ENCODE results near the gene KIF1A.

Gene KIF1A

DNA sequence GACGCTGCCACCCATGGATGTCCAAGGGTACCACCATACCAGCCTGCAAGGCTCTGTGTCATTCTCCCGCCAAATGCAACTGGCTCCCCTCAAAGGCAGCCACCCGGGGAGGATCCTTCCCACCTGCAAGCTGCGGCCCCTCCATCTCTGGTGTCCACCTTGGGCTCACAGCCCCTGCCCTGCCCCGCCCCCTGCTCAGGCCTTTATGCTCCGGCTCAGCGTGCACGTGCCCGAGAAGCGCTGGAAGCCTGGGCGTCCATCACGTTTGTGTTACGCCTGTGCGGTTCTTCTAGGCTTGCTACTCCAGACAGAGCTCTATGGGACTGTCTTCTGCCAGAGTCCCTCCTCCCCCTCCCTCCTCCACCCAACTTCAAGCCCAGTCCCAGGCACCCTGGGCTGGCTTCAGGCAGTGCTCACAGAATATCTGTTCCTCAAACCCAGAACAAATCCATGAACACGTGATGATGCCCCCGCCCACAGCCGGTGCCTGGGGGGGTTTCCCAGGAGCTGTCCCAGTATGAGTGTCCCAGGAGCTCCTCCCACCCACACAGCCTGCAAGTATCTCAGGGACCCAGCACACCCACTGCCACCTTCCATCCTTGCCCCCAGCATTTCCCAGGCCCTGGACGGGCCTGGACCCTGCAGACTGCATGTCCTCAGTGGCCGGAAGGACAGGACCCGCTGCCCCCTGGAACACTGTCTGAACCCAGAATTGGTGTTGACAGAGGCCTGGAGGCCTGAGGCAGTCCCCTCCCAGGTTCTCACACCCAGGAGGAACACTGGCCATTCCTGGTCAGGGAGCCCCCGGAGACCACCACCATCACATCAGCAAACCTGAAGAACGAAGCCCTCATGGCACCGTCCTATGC lies 30.3 kb downstream of the KIF1A start:
- DNase-seq (ENCODE audit: low read depth) = no peak
- TF ChIP-seq, protein P1, sequence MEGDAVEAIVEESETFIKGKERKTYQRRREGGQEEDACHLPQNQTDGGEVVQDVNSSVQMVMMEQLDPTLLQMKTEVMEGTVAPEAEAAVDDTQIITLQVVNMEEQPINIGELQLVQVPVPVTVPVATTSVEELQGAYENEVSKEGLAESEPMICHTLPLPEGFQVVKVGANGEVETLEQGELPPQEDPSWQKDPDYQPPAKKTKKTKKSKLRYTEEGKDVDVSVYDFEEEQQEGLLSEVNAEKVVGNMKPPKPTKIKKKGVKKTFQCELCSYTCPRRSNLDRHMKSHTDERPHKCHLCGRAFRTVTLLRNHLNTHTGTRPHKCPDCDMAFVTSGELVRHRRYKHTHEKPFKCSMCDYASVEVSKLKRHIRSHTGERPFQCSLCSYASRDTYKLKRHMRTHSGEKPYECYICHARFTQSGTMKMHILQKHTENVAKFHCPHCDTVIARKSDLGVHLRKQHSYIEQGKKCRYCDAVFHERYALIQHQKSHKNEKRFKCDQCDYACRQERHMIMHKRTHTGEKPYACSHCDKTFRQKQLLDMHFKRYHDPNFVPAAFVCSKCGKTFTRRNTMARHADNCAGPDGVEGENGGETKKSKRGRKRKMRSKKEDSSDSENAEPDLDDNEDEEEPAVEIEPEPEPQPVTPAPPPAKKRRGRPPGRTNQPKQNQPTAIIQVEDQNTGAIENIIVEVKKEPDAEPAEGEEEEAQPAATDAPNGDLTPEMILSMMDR (IDR thresholded peaks at IDR 0.05; ENCODE audit: control insufficient read depth, insufficient read depth, low read depth, low read length, missing control alignments) = no peak
- no peak overlapping the region for H3K4me3 ChIP-seq (ENCODE audit: control insufficient read depth, low read depth, low read length)

DNA sequence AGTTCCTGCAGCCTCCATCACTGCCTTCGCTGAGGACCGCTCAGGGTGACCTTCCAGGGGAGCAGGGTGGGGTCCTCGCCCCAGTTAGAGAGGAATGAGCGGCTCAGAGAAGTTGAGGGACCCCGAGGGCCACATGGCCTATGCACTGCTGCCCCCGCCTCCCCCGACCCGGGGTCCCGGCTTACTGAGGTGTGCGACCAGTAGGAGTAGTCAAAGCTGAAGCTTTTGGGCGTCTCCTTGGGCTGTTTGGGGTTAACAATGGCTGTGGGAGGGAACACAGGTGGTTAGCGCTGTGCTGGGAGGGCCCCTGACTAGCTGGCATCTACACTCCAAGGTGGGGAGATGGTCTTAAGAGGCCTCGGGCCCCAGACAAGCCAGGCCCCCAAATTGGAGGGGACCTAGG lies 31.0 kb downstream of the KIF1A start:
- DNase-seq (ENCODE audit: low read depth) = no peak
- no peak overlapping the region for H3K4me3 ChIP-seq (ENCODE audit: control insufficient read depth, low read depth, low read length)
- TF ChIP-seq, protein P1 (IDR thresholded peaks at IDR 0.05; ENCODE audit: control insufficient read depth, insufficient read depth, low read depth, low read length, missing control alignments) = no peak

DNA sequence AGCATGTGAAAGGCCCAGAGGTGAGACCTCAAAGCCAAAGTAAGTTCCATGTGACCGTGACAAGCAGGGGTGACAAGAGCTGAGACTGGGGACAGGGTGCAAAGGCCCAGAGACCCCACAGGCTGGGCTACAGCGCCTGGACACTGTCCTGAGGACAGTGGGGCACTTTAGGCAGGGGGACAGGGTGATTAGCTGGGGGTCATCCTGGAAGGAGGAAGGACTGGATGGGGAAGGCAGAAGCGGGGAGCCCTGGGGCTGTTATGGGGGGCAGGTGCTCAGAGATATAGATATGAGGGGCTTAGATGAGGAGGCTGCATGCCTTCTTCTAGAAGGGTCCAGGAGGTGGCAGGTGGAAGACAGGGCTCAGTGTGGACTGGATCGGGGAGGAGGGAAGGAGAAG lies 31.5 kb downstream of the KIF1A start:
- TF ChIP-seq, protein P1 (IDR thresholded peaks at IDR 0.05; ENCODE audit: control insufficient read depth, insufficient read depth, low read depth, low read length, missing control alignments) = no peak
- no peak for DNase-seq (ENCODE audit: low read depth)
- no peak overlapping the region for H3K4me3 ChIP-seq (ENCODE audit: control insufficient read depth, low read depth, low read length)

DNA sequence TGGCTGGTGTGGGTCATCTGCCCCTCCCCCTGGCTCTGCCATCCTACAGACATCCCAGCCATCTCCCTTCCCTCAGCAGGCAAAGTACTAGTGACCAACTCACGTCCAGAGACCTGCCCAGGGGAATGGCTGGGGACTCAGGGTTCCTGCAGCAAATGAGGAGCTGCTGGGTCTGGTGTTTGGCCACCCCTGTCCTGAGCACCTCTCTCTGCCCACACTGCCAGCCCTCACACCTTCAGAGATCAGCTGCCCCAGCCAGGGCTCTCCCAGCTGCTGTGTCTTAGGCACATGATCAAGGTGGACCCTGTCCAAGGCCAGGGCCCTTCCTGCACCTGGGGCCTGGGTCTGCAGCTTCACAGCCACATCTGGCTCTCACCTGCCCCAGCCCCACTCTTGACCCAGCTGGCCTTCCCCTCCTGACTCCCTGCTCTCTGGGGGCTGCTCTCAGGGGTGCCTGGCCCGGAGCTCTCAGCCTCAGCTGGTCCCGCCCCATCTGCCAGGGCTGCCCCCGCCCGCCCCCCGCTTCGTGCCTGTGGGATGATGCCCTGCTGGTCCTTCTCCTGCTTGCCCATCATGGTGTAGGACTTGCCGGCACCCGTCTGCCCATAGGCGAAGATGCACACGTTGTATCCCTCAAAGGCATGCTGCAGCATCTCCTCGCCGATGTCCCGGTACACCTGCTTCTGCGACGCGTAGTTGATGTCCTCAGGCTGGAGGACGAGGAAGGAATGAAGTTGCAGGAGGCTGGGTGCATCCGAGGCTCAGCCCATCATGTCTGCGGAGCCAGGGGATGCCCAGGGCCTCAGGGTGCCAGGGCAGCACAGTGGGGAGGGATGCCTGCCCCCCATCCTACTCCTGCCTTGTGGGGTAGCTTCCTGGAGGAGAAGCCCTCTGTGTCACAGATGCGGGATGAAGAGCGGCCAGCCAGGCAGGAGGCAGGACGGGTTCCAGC lies 32.2 kb downstream of the KIF1A start:
- no peak for DNase-seq (ENCODE audit: low read depth)
- H3K4me3 ChIP-seq (ENCODE audit: control insufficient read depth, low read depth, low read length) = no peak overlapping the region
- TF ChIP-seq, protein P1 (IDR thresholded peaks at IDR 0.05; ENCODE audit: control insufficient read depth, insufficient read depth, low read depth, low read length, missing control alignments) = no peak

DNA sequence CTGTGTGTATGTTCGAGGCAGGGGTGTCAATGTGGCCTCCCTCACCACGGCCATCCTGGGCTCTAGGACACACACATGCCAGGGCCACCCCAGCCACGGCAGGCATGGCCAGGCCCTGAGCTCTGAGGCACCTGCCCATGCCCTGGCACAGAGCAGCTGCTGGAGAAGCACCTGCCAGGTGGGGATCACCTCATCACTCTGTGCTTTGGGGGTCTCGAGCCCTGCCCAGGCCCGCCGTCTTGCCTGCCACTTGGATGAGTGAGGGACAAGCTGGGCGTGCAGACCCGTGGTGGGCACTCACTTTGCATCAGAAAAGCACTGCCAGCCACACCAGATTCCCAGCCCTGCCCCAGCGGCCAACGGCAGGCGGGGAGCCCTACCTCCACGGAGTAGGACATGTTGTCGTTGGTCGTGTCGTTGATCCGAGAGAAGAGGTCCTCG lies 33.1 kb downstream of the KIF1A start:
- DNase-seq (ENCODE audit: low read depth) = no peak
- no peak overlapping the region for H3K4me3 ChIP-seq (ENCODE audit: control insufficient read depth, low read depth, low read length)
- TF ChIP-seq, protein P1 (IDR thresholded peaks at IDR 0.05; ENCODE audit: control insufficient read depth, insufficient read depth, low read depth, low read length, missing control alignments) = no peak

DNA sequence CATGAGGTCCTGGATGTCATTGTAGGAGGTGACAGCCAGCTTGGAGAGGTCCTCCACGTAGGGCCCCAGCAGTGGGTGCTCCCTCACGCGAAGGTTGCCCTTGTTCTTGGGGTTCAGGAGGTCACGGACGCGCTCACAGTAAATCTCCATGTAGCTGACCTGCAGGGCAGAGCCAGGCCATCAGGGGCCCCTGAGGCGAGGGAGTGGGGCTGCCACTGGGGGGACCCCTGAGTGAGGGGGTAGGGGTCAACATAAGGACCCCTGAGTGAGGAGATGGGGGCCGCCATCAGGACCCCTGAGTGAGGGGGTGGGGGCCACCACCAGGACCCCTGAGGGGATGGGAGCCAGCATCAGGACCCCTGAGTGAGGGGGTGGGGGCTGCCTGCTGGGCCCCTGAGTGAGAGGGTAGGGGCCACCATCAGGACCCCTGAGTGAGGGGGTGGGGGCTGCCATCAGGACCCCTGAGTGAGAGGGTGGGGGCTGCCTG lies 33.6 kb downstream of the KIF1A start:
- H3K4me3 ChIP-seq (ENCODE audit: control insufficient read depth, low read depth, low read length) = no peak overlapping the region
- DNase-seq (ENCODE audit: low read depth) = no peak
- TF ChIP-seq, protein P1 (IDR thresholded peaks at IDR 0.05; ENCODE audit: control insufficient read depth, insufficient read depth, low read depth, low read length, missing control alignments) = no peak

All from AG09309 (cell line).